AG04450 (cell line): ENCODE results near the gene RTP5. TPM values are rescaled to one million over a fixed set of nuclear protein-coding genes. Genes with fewer than 3 reads are reported as not detected.

ENCODE experiments used
- CTCF ChIA-PET: fragments of 300-600, 350-600 bp; formaldehyde crosslinking; extraction: SDS; loops from one replicate; lab custom pipeline; 2022; ENCODE audit warnings: antibody characterized with exemption, inconsistent platforms; lab: Charles Lee
- POLR2A ChIA-PET: fragments of 350-600 bp; formaldehyde crosslinking; extraction: SDS; loops from one replicate; lab custom pipeline; 2021; ENCODE audit warnings: antibody characterized with exemption, inconsistent platforms; lab: Yijun Ruan, JAX
- DNase-seq: peaks from one replicate; pipeline ENCODE4 v3.0.0-alpha.2; 2011; ENCODE audit warnings: low read depth, low spot score
- H3K27ac ChIP-seq: one replicate; pipeline ENCODE4 v1.5.1; 2012; ENCODE audit warnings: low read depth, low read length, control low read depth
- H3K27me3 ChIP-seq: one replicate; pipeline ENCODE4 v1.6.0; 2012; ENCODE audit warnings: low read length; ENCODE audit not compliant: control insufficient read depth, insufficient read depth
- H3K4me3 ChIP-seq: 2 replicates; pipeline ENCODE4 v1.5.1; 2011; ENCODE audit warnings: mild to moderate bottlenecking, low read depth, low read length, control low read depth
- H3K9me3 ChIP-seq: 2 replicates; pipeline ENCODE4 v1.5.1; 2012; ENCODE audit warnings: low read length; ENCODE audit not compliant: control insufficient read depth, insufficient read depth
- CTCF ChIP-seq: IDR thresholded peaks from 2 replicates; pipeline ENCODE4 v1.5.1; 2011; ENCODE audit warnings: low read depth, low read length, control low read depth, inconsistent platforms
- polyA plus RNA-seq: library from polyadenylated mRNA; depleted of rRNA; stranded (reverse); fragments of >200 nt; gene quantifications from 2 replicates; pipeline ENCODE4 v1.2.3, GENCODE V29; 2011

Gene RTP5
- polyA plus RNA-seq, 1 experiment: not detected

GRCh38 chr2:241857572-241858121 is 11.9 kb upstream of the RTP5 start:
- CTCF ChIA-PET: no interaction called here
- Histone ChIP-seq H3K4me3 (no peak overlapping the region), H3K27me3 (peaks cover 6% of the 10 kb centered on the region), H3K9me3 (peaks cover 3% of the 10 kb centered on the region; the same call in 1 of the 2 replicates), H3K27ac (no peak overlapping the region)
- no peak for TF ChIP-seq CTCF
- POLR2A ChIA-PET: no interaction called here
- DNase-seq: no peak

- no peak for DNase-seq
- ChIA-PET CTCF (interaction anchor here (1.7 kb wide), 1 partner anchor 10 kb away, joined by 4 read pairs; no protein-coding TSS in a partner anchor), POLR2A (no interaction called here)
- H3K4me3 ChIP-seq: peak within 1 kb of the TSS; percentile 31
- TF ChIP-seq CTCF: no peak
- peaks cover 7% of the 10 kb centered on the region for H3K27me3 ChIP-seq
- H3K9me3 ChIP-seq: peaks cover 3% of the 10 kb centered on the region; the same call in 1 of the 2 replicates
- H3K27ac ChIP-seq: peak within 1 kb of the TSS; percentile 39
Measured at GRCh38 chr2:241858206-241859016, 11.1 kb upstream of the RTP5 start, which contains the start of gene PDCD1. TSS of gene PDCD1 (minus strand) at chr2:241858894. CDS start at chr2:241858838, 56 bp downstream.

- Histone ChIP-seq H3K9me3 (peaks cover 3% of the 10 kb centered on the region; the same call in 1 of the 2 replicates), H3K27ac (no peak overlapping the region), H3K4me3 (no peak overlapping the region), H3K27me3 (peaks cover 8% of the 10 kb centered on the region)
- ChIA-PET POLR2A (no interaction called here), CTCF (interaction anchor here (1.7 kb wide), 1 partner anchor 9 kb away, joined by 4 read pairs; no protein-coding TSS in a partner anchor)
- no peak for DNase-seq
- no peak for TF ChIP-seq CTCF
Measured at GRCh38 chr2:241859017-241859435, 10.5 kb upstream of the RTP5 start.

- peak overlapping the region; percentile 31 for H3K4me3 ChIP-seq
- ChIA-PET CTCF (interaction anchor here (1.0 to 1.7 kb wide), 2 partner anchors 9 to 19 kb away, joined by 3 to 4 read pairs; no protein-coding TSS in a partner anchor), POLR2A (interaction anchor here (0.6 kb wide), 1 partner anchor 15 kb away, joined by 3 read pairs; no protein-coding TSS in a partner anchor)
Measured at GRCh38 chr2:241859436-241860183, 9.9 kb upstream of the RTP5 start.

More at GRCh38 chr2:241859436-241860183, 9.9 kb upstream of the RTP5 start:
- H3K27ac ChIP-seq: peak overlapping the region; percentile 39
- H3K9me3 ChIP-seq: peaks cover 5% of the 10 kb centered on the region; the same call in 1 of the 2 replicates
- no peak for DNase-seq
- TF ChIP-seq CTCF: peak; percentile 34
- peaks cover 8% of the 10 kb centered on the region for H3K27me3 ChIP-seq
